Measurements from ENCODE around the gene HMX1. TPM values are rescaled to one million over a fixed set of nuclear protein-coding genes. Genes with fewer than 3 reads are reported as not detected.

HMX1 gene
- total RNA-seq, 1 experiment from 2014 or later: 5.0 TPM

DNA sequence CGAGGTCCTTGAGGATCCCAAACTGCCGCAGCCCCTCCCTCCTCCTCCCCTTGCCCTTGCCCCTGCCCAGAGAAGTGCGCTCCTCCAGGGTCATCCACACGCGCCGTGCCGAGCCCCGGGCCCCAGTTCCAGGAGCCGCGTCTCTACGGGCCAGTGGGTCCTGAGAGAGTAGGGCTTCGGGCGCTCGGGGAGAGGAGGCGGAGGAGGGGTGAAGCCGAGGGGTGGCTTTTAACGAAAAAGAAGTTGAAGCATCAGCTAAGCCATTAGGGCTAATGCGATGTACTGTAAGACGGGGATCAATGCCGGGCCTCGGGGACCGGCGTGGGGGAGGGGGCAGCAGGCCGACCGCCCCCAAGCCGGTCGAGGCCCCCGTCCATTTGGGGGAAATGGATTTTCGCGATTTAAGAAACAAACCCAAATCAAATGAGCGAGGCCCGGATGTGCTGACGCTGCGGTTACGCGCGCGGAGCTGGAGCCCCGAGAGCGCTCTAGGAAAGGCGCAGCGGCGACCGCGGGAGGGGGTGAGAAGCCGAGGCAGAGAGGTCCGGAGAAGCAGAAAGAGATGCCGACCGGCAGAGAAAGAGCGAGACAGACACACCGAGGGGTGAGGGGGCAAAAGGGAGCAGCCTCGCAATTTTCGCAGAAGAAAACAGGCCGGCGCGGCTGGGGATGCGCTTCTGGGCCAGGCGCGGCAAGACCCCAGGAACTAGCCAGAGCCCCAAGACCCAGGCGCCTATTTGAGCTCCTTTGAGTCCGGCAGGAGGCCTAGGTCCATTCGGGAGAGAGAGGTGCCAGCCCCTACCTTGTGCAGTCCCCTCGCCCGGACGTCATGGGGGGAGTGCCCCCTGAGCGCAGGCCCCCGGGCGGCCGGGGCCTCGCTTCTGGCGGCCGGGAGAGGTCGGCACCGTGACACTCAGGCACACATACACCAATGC, 13.6 kb downstream of the HMX1 start:
- DNase-seq (ENCODE audit: low read depth): peak; percentile 53

DNA sequence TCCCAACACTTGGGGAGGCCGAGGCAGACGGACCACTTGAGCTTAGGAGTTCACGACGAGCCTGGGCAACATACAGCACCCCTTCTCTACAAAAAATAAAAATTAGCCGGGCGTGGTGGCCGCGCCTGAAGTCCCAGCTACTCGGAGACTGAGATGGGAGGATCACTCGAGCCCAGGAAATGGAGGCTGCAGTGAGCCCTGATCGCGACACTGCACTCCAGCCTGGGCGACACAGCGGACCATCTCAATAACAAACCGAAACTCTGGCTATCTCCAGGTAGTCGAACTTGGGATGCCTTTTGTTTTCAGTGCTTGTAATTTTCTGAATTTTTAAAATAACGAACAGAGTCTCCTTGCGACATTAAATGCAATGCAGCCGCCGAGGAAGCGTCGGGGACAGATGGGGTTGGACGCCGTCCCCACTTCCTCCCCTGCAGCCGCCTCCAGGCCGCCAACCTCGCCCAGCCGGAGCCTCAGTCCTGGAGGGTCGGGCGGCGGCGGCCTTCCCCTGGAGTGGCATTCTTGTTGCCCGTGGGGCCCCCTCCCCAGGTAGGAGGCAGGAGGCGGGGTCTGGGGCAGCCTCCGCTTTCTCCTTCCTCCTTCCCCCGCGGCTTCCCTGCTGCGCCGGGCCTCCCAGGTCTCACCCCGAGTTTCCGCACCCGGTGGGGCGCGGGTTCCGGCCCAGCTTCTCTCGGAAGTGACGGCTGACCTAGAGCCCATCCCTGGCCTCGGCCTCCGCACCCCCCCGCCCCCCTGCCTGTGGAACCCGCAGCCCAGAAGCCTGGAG, 14.6 kb downstream of the HMX1 start:
- no peak for DNase-seq (ENCODE audit: low read depth)

DNA sequence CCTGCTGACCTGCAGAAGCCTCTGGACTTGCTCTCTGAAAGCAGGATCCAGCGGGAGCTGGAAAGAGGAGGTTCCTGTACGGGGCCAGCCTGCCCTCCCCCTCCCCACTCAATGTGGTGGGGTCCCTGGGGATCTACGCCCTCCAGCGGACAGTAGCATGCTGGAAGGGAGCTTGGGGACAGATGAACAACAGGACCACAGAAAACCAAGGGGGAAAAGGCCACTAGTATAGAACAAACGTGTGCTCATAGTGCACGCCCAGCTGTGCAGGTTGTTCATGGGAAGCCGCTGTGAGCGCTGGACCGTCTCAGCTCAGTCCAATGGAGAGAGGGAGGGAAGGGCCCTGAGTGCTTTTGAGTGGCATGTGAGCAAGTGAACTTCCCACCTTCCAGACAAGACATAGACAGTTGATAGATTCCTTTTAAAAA, 15.8 kb downstream of the HMX1 start:
- DNase-seq (ENCODE audit: low read depth): no peak

DNA sequence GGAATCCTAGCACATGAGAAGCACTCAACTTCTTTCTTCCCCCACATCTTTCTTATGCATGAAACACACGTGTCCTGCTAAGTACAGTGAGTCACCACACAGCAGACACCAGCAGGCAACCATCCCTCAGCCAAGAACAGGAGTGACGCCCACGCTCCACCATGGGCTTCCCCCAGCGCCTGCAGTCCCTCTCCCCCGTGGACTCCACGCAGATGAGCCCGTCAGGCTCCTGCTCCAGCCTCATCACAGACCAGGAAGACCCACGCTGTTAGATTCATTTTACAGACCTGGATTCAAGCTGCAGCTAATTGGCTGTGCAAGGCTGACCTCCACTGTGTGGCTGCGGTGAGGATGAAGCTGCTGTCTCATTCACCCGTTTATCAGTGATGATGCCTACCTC, 16.7 kb downstream of the HMX1 start:
- peak; percentile 72 for DNase-seq (ENCODE audit: low read depth)

DNA sequence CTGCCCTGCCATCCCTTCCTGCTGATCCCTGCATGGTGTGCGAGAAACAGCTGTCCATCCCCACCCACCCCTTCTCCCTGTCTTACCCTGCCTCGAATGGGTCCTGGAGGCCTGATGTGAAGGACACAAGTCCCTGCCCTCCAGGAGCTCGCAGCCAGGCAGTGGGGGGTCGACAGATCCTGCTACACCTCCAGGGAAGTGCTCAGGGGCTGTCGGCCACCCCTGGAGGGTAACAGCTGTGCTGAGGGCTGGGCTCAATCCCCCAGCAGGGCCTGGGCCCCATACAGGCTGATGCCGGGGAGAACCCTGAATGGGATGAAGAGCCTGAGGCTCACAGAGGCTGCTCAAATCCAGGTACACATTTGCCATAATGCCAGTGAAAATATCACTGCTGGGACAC, 17.6 kb downstream of the HMX1 start:
- DNase-seq (ENCODE audit: low read depth): no peak

DNA sequence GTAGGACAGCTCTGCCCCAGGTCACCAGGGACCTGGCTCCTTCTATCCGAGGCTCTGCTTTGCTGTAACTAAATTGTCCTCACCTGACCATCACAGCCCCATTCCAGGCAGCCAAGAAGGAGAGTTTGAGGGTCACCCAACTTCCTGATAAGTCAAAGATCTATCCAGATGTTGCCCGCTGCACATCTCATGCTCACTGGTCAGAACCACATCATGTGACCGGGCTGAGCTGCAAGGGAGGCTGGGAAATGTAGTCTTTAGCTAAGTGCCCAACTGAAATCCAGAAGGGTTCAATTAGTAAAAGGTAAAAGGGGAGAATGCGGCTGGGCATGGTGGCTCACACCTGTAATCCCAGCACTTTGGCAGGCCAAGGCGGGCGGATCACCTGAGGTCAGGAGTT, 18.4 kb downstream of the HMX1 start:
- no peak for DNase-seq (ENCODE audit: low read depth)

DNA sequence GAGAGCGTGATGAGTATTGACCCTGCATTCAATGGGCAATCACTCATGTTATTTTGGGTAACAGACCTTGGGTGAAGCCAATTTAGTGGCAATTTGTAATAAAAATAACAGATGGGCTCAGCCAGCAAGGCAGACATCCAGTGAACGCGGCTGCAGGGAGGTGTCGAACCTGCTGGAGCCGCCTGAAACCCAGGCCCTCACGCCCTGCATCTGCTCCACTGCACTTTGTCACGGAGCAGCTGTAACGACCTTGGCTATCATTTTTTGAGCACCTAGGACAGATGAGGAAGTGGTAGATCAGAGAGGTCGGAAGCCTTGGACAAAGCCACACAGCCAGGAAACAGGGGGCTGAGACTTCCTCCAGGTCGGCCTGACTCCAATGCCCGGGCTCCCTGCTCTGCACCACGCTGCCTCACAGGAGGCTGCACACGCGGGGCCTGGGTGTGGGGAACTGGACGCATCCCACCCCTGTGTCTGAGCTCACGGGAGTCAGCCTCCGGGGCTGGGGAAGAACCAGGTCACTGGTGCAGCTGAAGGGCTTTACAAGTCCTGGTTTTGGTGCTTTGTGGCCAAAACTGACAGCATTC, 19.4 kb downstream of the HMX1 start:
- no peak for DNase-seq (ENCODE audit: low read depth)

DNA sequence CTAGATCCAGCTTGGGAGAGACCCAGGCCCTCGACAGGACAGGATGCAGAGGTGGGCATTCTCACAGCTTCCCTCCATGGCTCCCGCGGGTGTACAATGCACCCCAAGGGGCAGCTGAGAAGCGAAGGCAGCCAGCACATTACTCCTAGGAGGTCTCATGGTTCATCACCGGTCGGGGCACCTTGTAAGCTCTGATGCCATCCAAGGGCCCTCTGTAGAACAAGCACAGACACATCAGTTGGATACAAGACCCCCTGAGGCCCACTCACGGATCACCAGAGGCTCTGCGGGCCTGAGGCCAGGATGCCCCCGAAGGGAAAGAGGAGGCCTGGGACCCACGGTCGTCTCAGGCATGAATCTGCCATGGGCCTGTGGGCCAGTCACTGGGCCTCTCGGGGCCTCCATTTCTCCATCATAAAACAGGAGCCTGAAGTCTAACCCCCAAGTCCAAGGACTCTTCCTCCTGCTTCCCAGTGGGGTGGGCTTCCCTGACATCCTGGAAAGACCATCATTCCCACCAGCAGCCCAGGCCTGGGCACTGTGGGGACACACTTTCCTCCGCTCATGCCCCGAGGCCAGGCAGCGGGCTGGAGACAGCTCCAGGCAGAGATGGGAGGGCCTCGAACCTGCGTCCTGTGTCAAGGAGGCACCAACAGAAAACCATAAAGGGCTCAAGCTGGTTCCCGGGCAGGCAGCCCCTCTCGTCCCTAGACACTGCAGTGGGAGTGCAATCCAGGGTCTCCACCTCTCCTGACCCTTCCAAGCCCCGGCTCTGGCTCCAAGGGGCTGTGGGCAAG, 20.1 kb downstream of the HMX1 start:
- no peak for DNase-seq (ENCODE audit: low read depth)

DNA sequence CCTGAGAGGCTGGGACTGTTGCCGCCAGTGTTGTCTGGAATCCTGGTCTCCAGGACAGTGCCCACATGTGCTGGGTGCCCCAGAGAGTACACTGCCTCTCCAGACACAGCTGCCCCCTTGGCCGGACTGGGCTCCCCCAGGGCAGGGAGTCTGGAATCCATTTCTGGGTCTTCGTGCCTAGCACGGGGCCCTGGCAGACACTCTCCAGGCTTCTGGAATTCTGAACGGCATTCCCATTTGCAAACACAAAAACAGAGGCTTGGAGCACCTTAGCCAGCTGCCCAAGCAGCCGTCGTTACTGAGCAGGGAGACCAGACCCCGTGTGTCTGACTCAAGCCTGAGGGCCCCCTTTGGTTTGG, 20.8 kb downstream of the HMX1 start:
- DNase-seq (ENCODE audit: low read depth): no peak

DNA sequence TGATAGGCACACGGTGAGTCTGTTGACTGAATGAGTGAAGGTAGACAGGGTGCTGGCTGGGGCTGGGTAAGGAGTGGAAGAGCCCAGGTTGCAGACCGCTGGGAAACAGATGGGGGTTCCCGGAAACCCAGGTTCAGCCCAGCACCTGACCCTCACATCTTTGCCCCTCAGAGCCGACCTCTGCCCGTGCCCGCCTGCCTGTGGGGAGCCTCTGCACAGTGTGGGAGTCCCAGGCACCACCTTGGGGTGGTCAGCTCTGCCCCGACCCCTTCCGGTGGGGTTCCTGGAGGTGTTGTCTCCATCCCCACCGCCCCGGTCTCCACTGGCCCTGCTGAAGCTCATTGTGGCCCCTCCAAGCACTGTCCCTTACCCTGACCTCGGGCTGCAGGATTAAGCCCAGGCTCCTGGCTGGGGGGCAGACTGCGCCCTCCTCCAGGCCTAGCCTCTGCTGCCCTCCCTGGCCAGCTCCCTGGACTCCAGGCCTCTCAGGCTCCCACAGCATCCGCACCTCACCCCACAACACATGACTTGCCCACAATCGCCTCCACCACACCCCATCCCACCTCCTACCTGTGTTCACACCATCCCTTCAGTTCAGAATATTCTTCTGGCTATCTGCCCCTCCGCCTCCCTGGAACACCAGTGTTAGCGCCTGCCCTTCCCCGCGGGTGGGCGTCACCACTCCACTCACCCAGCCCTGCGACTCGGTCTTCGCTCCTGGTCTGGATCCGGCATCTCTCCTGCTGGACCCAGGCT, 21.4 kb downstream of the HMX1 start:
- DNase-seq (ENCODE audit: low read depth): no peak

DNA sequence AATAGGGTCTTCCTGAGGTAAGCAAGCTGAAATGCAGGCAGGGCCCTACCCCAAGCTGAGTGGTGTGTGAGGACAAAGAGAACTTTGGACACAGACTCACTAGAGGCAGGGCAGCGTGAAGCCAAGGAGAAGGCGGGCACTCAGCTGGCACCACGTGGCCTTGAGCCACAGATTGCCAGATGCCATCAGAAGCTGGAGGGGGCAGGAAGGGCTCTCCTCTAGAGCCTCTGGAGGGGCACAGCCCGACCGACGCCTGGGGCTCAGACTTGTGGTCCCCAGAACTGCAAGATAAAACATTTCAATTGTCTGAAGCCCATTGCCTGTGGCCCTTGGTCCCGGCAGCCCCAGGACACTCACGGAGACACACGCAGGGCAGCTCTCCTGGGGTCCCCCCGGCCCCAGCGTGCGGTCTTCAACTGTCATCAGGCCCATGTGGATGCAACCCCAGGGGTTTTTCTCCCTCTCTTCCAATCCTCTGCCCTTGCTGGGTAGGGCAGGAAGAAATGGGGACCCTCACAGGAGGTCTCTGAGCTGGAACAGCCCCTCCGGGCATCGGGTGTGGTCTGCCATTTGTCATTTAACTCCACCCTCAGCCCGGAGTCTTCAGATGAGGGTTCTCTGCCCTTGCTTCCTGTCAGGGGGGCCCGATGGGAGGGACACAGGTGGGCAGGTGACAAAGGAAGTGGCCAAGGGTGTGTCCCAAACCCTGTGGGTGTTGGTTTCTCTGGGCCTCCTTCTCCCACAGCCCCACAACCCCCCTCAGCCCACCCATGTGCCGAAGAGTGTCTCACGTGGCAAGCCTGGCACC, 22.2 kb downstream of the HMX1 start:
- no peak for DNase-seq (ENCODE audit: low read depth)

DNA sequence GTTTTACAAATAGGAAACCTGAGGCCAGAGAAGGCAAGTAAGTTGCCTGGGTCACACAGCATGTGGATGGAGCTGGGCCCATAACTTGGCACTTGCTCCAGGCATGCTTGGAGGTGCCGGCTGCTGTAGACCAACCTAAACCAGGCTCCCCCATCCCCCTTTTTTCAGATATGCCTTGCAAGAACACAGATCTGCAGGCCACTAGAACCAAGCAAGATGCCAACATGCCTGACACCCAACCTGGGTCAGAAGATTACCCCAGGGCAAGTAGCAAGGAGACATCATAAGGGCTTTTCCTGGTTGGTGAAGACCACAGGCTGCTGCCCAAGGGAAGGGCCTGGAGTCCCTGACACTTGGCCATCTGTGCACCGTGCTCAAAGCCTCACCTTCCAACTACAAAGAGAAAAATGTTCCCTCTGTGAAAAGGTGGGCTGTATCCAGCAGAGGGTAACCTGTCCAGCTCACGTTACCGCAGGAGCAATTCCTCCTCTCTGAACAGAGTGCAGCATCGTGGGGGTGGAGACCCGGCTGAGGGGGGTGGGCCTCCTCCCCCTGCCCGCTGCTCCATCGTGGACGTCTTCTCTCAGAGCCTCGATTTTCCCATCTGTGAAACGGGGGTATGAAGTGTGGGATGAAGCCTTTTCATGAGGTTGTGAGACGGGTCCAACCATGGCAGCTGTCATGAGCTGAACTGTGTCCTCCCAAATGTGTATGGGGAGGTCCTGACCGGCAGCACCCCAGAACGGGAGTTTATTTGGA, 23.0 kb downstream of the HMX1 start:
- no peak for DNase-seq (ENCODE audit: low read depth)

DNA sequence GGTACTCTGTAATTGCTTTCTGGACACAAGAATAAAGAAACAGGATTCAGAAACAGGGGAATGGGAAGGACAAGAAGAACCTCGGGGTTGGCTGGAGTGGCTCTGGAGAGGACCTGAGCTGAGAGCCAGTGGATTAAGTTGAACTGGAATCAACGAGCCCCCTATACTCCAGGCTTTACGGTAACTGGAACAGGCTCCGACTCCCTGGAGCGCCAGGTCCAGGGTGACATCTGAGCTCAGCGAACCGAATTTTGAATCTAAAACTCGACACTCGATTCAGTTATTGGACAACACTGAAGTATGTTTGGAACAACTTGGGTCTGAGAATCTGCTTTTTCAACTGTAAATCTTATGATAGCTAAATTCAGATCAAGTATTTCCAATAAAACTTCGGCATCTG, 23.9 kb downstream of the HMX1 start:
- no peak for DNase-seq (ENCODE audit: low read depth)

DNA sequence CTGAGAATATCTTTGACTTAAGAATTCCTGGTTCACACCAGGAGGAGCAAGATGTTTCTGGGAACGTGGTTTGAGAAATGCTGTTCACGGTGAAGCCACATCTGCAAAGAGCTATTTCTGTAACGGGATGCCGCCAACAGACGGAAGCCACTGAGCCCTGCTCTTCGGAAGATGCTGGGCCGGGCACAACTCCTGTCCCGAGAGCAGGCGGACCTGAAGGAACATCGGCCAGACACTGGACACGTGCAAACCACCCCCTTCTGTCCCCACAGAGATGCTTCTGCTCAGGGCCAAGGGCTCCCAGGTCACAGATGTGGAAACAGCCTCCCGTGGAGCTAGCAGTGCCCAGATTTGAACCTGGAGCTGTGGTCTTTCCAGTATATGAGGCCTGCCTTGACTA, 24.3 kb downstream of the HMX1 start:
- DNase-seq (ENCODE audit: low read depth): no peak

DNA sequence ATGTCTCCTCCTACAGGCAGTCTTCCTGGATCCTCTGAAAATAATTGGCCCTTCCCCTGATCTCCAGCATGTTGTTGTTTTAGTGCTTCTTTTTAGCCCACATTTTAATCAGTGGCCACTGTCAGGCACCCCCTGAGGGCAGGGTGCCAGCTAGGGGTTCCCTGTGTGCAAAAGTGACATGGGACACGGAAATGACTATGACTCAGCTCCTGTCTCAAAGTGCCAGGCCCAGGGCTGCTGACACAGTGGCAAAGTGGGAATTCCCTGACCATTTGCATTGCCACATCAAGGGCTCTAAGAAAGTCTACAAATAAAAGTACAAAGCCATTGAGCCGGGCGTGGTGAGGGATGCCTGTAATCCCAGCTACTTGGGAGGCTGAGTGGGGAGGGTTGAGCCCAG, 24.8 kb downstream of the HMX1 start:
- DNase-seq (ENCODE audit: low read depth): no peak

DNA sequence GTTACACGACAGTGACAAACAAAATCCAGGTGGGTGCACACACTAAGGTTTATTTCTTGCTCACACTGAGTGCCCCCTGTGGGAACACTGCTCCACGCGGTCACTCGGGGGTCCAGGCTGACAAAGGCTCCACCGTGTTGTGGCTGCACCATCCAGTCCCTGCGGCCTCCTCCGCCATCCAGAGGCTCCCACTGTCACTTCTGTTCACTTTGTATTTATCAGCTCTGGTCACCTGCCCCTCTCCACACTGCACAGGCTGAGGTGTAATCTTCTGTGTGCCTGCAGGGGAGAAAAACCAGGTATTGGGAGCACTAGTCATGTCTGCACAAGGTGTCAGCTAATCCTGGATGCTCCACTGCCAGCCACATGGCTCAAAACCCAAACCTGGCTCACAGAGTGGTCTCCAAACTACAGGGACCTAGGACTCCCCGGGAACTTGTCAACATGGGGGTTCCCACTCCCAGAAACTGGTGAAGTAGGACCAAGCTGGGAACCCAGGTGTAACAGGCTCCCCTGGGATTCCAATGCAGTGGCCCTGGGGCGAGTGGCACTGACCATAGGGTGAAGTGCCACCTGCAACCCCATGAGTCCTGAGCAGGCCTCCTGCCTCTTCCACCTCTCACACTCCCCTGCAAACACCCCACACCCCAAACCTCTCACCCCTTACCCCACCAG, 25.5 kb downstream of the HMX1 start:
- no peak for DNase-seq (ENCODE audit: low read depth)

DNA sequence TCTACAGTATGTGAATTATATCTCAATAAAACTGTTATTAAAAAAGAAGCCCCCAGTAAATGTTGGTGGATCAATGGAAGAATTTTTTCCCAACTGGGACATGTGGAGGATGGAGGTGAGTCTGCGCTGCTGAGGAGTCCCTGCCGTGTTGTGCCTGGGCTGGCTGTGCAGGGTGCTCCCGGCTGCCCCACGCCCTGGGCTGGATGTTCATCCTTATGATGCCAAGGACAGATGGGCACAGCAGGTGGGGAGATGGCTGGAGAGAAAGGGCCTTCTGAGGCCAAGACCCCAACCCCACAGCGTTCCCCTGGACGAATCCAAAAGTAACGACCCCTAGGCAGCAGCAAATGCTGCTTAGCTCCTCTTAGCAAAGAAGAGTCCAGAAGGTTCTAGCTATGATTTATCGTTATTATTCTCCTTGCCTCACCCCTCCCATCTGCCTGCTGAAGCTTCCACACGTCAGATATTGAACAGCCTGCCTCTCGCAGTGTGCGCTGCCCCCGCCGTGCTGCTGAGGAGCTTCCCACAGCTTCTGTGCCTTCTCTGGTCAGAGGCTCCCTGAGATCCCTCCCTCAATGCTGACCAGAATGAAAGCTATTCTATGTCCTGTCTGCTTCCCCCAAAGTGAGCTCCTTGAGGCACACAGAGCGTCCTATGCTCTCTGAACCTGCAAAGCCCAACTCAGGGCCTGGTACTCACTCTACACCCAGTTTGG, 26.5 kb downstream of the HMX1 start:
- DNase-seq (ENCODE audit: low read depth): no peak

DNA sequence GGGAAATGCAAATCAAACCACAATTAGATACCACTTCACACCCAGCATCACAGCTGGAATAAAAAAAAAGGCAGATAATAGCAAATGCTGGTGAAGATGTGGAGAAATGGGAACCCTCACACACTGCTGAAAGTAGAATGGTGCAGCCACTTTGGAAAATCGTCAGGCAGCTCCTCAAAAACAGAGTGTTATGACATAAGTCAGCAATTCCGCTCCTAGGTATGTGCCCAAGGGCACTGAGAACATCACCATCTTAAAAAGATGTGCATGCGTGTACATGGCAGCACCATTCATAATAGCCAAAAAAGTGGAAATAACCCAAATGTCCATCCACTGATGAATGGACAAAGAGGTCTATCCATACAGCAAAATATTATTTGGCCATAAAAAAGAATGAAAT, 28.0 kb downstream of the HMX1 start:
- no peak for DNase-seq (ENCODE audit: low read depth)

Data from Daoy (cell line).